K562 (cell line): ENCODE data around the gene AGBL1.

ENCODE experiments used
- BACH1 ChIP-seq: fragments of 200-800 bp; sonication (Bioruptor generic); IDR thresholded peaks from 2 replicates; pipeline ENCODE4 v1.6.1; 2016; ENCODE audit warnings: missing genetic modification characterization, missing compliant biosample characterization
- EP300 ChIP-seq: IDR thresholded peaks from 2 replicates; pipeline ENCODE4 v1.6.1; 2012; ENCODE audit warnings: low read length, improper control_type of control experiment
- HDAC2 ChIP-seq: fragments of 450-650 bp; IDR thresholded peaks from 2 replicates; pipeline ENCODE4 v1.6.1; 2016; ENCODE audit warnings: mild to moderate bottlenecking
- MTA2 ChIP-seq: fragments of 450-650 bp; IDR thresholded peaks from 2 replicates; pipeline ENCODE4 v1.6.1; 2016; ENCODE audit warnings: low read depth
- MYC ChIP-seq, 2 experiments: fragments of 250-450 bp in 1 of 2; sonication (Bioruptor Pico) in 1 of 2; IDR thresholded peaks; 2 replicates each; pipeline versions ENCODE4 v1.5.1 to v1.6.1; 2012 to 2021; ENCODE audit warnings: low read depth in 2 of 2, borderline replicate concordance in 1 of 2, improper control_type of control experiment in 1 of 2, low read length in 1 of 2, mild to moderate bottlenecking in 1 of 2, moderate library complexity in 1 of 2
- TAF1 ChIP-seq: IDR thresholded peaks from 2 replicates; pipeline ENCODE4 v1.6.1; 2011; ENCODE audit warnings: mild to moderate bottlenecking, low read length, moderate library complexity; ENCODE audit not compliant: insufficient read depth, control insufficient read depth, severe bottlenecking; ENCODE audit errors: extremely low read depth
- TCF3 ChIP-seq: sonication (generic); formaldehyde crosslinking; IDR thresholded peaks from 2 replicates; pipeline ENCODE4 v1.4.0; 2020; ENCODE audit warnings: mild to moderate bottlenecking, missing genetic modification reagents

GRCh38 chr15:86623236-86623635, 543.6 kb downstream of the AGBL1 start:
- no peak for TF ChIP-seq BACH1 (tag)
- no peak for TF ChIP-seq MTA2
- TF ChIP-seq TCF3 (CRISPR knock-in tag): no peak
- no peak for TF ChIP-seq HDAC2
- no peak for TF ChIP-seq TAF1
- TF ChIP-seq MYC (IDR thresholded peaks at IDR 0.05; ENCODE audit: low read depth, low read length): no peak
- TF ChIP-seq MYC (CRISPR knock-in tag; IDR thresholded peaks at IDR 0.05; ENCODE audit: borderline replicate concordance, low read depth): no peak
- no peak for TF ChIP-seq EP300
